H1 (cell line): ENCODE results near the gene SLC24A3. TPM values are rescaled to one million over a fixed set of nuclear protein-coding genes. Genes with fewer than 3 reads are reported as not detected.
A peak's percentile ranks its signal among the peaks of the same experiment; 100 is the strongest.

Experiments
- CTCF ChIA-PET: fragments of 300-600 bp; sonication (Branson Sonifier 250); formaldehyde crosslinking; loops from one replicate; lab custom pipeline; 2021; ENCODE audit not compliant: partially characterized antibody; lab: Charles Lee
- POLR2A ChIA-PET: fragments of 300-600 bp; sonication (Branson Sonifier 250); formaldehyde crosslinking; loops from one replicate; lab custom pipeline; 2021; ENCODE audit warnings: inconsistent platforms; ENCODE audit not compliant: partially characterized antibody; lab: Charles Lee
- DNase-seq, 2 experiments: peaks; one replicate each; pipeline versions ENCODE4 v3.0.0 to v3.0.0-alpha.2; 2010 to 2022; ENCODE audit warnings: low spot score in 2 of 2, low read depth in 1 of 2, mixed read lengths in 1 of 2
- FAIRE-seq: peaks from 2 replicates; lab custom pipeline; 2011; peaks lifted over from hg19 to GRCh38; lab: Jason Lieb, UNC
- H2AFZ ChIP-seq: 2 replicates; pipeline ENCODE4 v1.8.1; 2012; ENCODE audit warnings: low read length, inconsistent platforms
- H2AK5ac ChIP-seq: 2 replicates; pipeline ENCODE4 v1.6.1; 2013; ENCODE audit warnings: low read depth, low read length
- H2BK120ac ChIP-seq: replicated peaks from 2 replicates; pipeline ENCODE3; 2013; ENCODE audit warnings: low read depth, low read length, inconsistent platforms
- H2BK12ac ChIP-seq: 2 replicates; pipeline ENCODE4 v1.6.1; 2013; ENCODE audit warnings: low read depth, low read length
- H2BK15ac ChIP-seq: 2 replicates; pipeline ENCODE4 v1.6.1; 2013; ENCODE audit warnings: low read length
- H2BK20ac ChIP-seq: 2 replicates; pipeline ENCODE4 v1.6.1; 2013; ENCODE audit warnings: low read length
- H2BK5ac ChIP-seq: 2 replicates; pipeline ENCODE4 v1.6.1; 2013; ENCODE audit warnings: low read depth, low read length
- H3K14ac ChIP-seq: 2 replicates; pipeline ENCODE4 v1.6.1; 2013; ENCODE audit warnings: inconsistent platforms; ENCODE audit not compliant: insufficient read length
- H3K18ac ChIP-seq: 2 replicates; pipeline ENCODE4 v1.6.1; 2013; ENCODE audit warnings: low read length; ENCODE audit errors: extremely low read depth
- H3K23ac ChIP-seq: 2 replicates; pipeline ENCODE4 v1.6.1; 2013; ENCODE audit warnings: inconsistent platforms; ENCODE audit not compliant: insufficient read length
- H3K23me2 ChIP-seq: 2 replicates; pipeline ENCODE4 v1.6.1; 2013; ENCODE audit warnings: low read depth, low read length
- H3K27ac ChIP-seq: 2 replicates; pipeline ENCODE4 v1.6.1; 2011; ENCODE audit warnings: low read depth, low read length, inconsistent platforms
- H3K27me3 ChIP-seq, 4 experiments: replicated peaks in 1 of 4; 1 replicate in 1 of 4; 2 replicates in 3 of 4; pipeline versions ENCODE4 v1.6.1 to v1.8.1; 2011 to 2013; ENCODE audit warnings: low read length in 3 of 4, mild to moderate bottlenecking in 3 of 4, inconsistent platforms in 2 of 4, mixed read lengths in 2 of 4, moderate library complexity in 1 of 4; ENCODE audit not compliant: control insufficient read depth in 3 of 4, insufficient read depth in 3 of 4; ENCODE audit errors: extremely low read depth in 1 of 4
- H3K36me3 ChIP-seq, 4 experiments: 2 replicates each; pipeline versions ENCODE4 v1.6.1 to v1.8.1; 2011 to 2013; ENCODE audit warnings: mild to moderate bottlenecking in 4 of 4, low read length in 3 of 4, moderate library complexity in 2 of 4, control low read depth in 1 of 4, inconsistent platforms in 1 of 4; ENCODE audit not compliant: insufficient read depth in 4 of 4, control insufficient read depth in 2 of 4
- H3K4ac ChIP-seq: replicated peaks from 2 replicates; pipeline ENCODE3; 2013; ENCODE audit warnings: low read length, low read depth, mixed read lengths, inconsistent platforms; ENCODE audit not compliant: insufficient read length
- H3K4me1 ChIP-seq, 4 experiments: replicated peaks in 1 of 4; 1 replicate in 1 of 4; 2 replicates in 3 of 4; pipeline versions ENCODE4 v1.6.1 to v1.8.1; 2011 to 2013; ENCODE audit warnings: low read length in 3 of 4, inconsistent platforms in 2 of 4, mixed read lengths in 1 of 4; ENCODE audit not compliant: insufficient read depth in 4 of 4, control insufficient read depth in 3 of 4
- H3K4me2 ChIP-seq, 2 experiments: 2 replicates each; pipeline versions ENCODE4 v1.6.1 to v1.8.1; 2011 to 2013; ENCODE audit warnings: low read depth in 2 of 2, low read length in 2 of 2, control low read depth in 1 of 2, inconsistent platforms in 1 of 2, mild to moderate bottlenecking in 1 of 2; ENCODE audit not compliant: insufficient read depth in 1 of 2
- H3K4me3 ChIP-seq, 4 experiments: fragments of 200-600, 300-600 bp in 1 of 4; sonication (generic), shearing (Covaris generic), sonication (Bioruptor Twin) in 1 of 4; 2 replicates each; pipeline versions ENCODE4 v1.5.1 to v1.8.1; 2011 to 2016; ENCODE audit warnings: low read length in 4 of 4, low read depth in 3 of 4, control low read depth in 2 of 4, inconsistent platforms in 2 of 4, mild to moderate bottlenecking in 2 of 4, mixed read lengths in 1 of 4, moderate library complexity in 1 of 4; ENCODE audit not compliant: insufficient read depth in 2 of 4; ENCODE audit errors: extremely low read depth in 1 of 4
- H3K56ac ChIP-seq: replicated peaks from 2 replicates; pipeline ENCODE3; 2013; ENCODE audit warnings: low read depth, mild to moderate bottlenecking, mixed read lengths, low read length, inconsistent platforms; ENCODE audit not compliant: insufficient read length
- H3K79me1 ChIP-seq: 2 replicates; pipeline ENCODE4 v1.6.1; 2013; ENCODE audit warnings: low read depth, low read length, control low read depth
- H3K79me2 ChIP-seq, 2 experiments: 2 replicates each; pipeline versions ENCODE4 v1.6.1 to v1.8.1; 2012 to 2013; ENCODE audit warnings: low read length in 2 of 2, mild to moderate bottlenecking in 2 of 2, inconsistent platforms in 1 of 2; ENCODE audit not compliant: insufficient read depth in 2 of 2, control insufficient read depth in 1 of 2
- H3K9ac ChIP-seq, 4 experiments: replicated peaks in 1 of 4; 1 replicate in 1 of 4; 2 replicates in 3 of 4; pipeline versions ENCODE4 v1.6.1 to v1.8.1; 2011 to 2013; ENCODE audit warnings: low read depth in 3 of 4, low read length in 3 of 4, control low read depth in 2 of 4, mild to moderate bottlenecking in 2 of 4, moderate library complexity in 2 of 4, inconsistent platforms in 1 of 4; ENCODE audit errors: extremely low read depth in 1 of 4
- H3K9me3 ChIP-seq, 2 experiments: 2 replicates each; pipeline versions ENCODE4 v1.6.1 to v1.8.1; 2012 to 2013; ENCODE audit warnings: mild to moderate bottlenecking in 2 of 2, moderate library complexity in 2 of 2, control low read depth in 1 of 2, inconsistent platforms in 1 of 2, low read depth in 1 of 2, low read length in 1 of 2, mixed read lengths in 1 of 2; ENCODE audit not compliant: insufficient read depth in 2 of 2
- H4K20me1 ChIP-seq, 2 experiments: replicated peaks in 1 of 2; 2 replicates each; pipeline versions ENCODE3 to v1.8.1; 2011 to 2013; ENCODE audit warnings: inconsistent platforms in 2 of 2, low read length in 2 of 2, mild to moderate bottlenecking in 1 of 2; ENCODE audit not compliant: insufficient read depth in 2 of 2, control insufficient read depth in 1 of 2
- H4K5ac ChIP-seq: 2 replicates; pipeline ENCODE4 v1.6.1; 2013; ENCODE audit warnings: low read length, low read depth, mixed read lengths, inconsistent platforms; ENCODE audit not compliant: insufficient read length
- H4K8ac ChIP-seq: 2 replicates; pipeline ENCODE4 v1.8.0; 2013; ENCODE audit warnings: mild to moderate bottlenecking, moderate library complexity, low read length, inconsistent platforms; ENCODE audit not compliant: insufficient read depth; ENCODE audit errors: extremely low read depth
- H4K91ac ChIP-seq: replicated peaks from 2 replicates; pipeline ENCODE3; 2013; ENCODE audit warnings: low read length, mixed read lengths, inconsistent platforms; ENCODE audit not compliant: insufficient read length
- JUND ChIP-seq: IDR thresholded peaks from 2 replicates; pipeline ENCODE4 v1.6.1; 2011; ENCODE audit warnings: mild to moderate bottlenecking, improper control_type of control experiment, low read length
- KDM1A ChIP-seq: fragments of 200-600, 300-600 bp; sonication (generic); IDR thresholded peaks from 2 replicates; pipeline ENCODE4 v1.7.1; 2016; ENCODE audit warnings: mild to moderate bottlenecking, low read length, borderline replicate concordance
- SP2 ChIP-seq: IDR thresholded peaks from 2 replicates; pipeline ENCODE4 v1.6.1; 2012; ENCODE audit warnings: mild to moderate bottlenecking, low read length, inconsistent platforms
- WGBS, 2 experiments: shearing (Covaris generic) in 1 of 2; methylation state at CpG; one replicate each; pipeline versions ENCODE4 v1.1.6 to v1.1.7; 2013 to 2015; ENCODE audit warnings: low lambda C conversion rate in 2 of 2, mixed read lengths in 2 of 2, inconsistent platforms in 1 of 2, low coverage in 1 of 2, missing lambda C conversion rate in 1 of 2; ENCODE audit not compliant: insufficient replicate concordance in 2 of 2, insufficient coverage in 1 of 2, insufficient read length in 1 of 2; ENCODE audit errors: extremely low coverage in 1 of 2, missing lambda C conversion rate in 1 of 2; 5-methylcytosine and 5-hydroxymethylcytosine counted together
- polyA plus RNA-seq, 7 experiments: library from polyadenylated mRNA; depleted of rRNA in 3 of 7; stranded (reverse) in 5 of 7; unstranded in 2 of 7; fragments of >200 nt in 5 of 7; fragments of 200-250 nt in 2 of 7; gene quantifications; 1 replicate in 5 of 7; 2 replicates in 1 of 7; 4 replicates in 1 of 7; pipeline versions ENCODE4 v1.2.1 to v1.2.3, GENCODE V29; 2011 to 2013; ENCODE audit warnings: missing spikeins in 2 of 7, mixed read lengths in 2 of 7
- total RNA-seq: library from RNA; stranded (reverse); fragmentation: NEBNext Ultra II Directional; extraction: Animal tissue kit (Norgen Biotek cat#: 25700); gene quantifications from 2 replicates; pipeline ENCODE4 v1.2.1, GENCODE V29; 2021
- TF ChIP-seq, protein P1 (sequence below): IDR thresholded peaks from 2 replicates; pipeline ENCODE4 v1.6.1; 2011; ENCODE audit warnings: low read depth, mild to moderate bottlenecking, low read length; ENCODE audit not compliant: insufficient read depth

Gene SLC24A3
- total and polyA plus RNA-seq, 2 of the 8 experiments (the other 6 are each of a cell fraction or from before 2014, with no cell fraction given), result 4.5 to 6.3 TPM

DNA sequence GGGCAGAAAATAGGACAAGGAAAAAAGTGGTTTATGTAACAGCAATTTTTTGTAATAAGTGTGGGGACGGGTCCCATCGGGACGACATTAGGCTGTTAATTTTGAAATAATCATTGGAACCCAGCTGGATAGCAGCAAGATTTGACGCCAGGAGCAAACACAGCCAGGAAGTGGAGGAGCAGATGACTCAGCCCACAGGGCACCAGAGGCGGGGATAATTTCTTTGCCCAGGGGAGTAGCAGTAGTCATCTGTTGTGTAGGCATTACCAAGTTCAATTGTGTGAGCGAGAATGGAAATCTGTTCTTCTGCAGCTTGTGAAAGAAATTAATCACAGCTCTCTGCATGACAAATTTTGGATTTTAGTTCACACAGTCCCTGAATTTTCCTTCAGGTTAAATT, 523.0 kb downstream of the SLC24A3 start:
- FAIRE-seq, result no peak
- H4K91ac ChIP-seq, result no peak overlapping the region

More for the DNA sequence above, 523.0 kb downstream of the SLC24A3 start:
- H2AK5ac ChIP-seq, result no peak overlapping the region
- TF ChIP-seq SP2 (no peak), KDM1A (no peak), JUND (0 out of 2 replicates have a peak, but pooled peaks have one; percentile 18)
- TF ChIP-seq, protein P1, sequence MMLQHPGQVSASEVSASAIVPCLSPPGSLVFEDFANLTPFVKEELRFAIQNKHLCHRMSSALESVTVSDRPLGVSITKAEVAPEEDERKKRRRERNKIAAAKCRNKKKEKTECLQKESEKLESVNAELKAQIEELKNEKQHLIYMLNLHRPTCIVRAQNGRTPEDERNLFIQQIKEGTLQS, result no peak
- no peak overlapping the region for H3K4ac ChIP-seq
- no peak overlapping the region for H3K56ac ChIP-seq
- 0 out of 2 replicates have a peak overlapping the region, but pooled peaks have one; percentile 51 for H2AFZ ChIP-seq
- no peaks in the 10 kb centered on the region for H3K79me2 ChIP-seq
- no peak overlapping the region for H2BK5ac ChIP-seq
- POLR2A ChIA-PET, result no interaction called here
- no peak overlapping the region for H3K27ac ChIP-seq
- DNase-seq, result no peak
- H4K8ac ChIP-seq, result no peak overlapping the region
- H2BK15ac ChIP-seq, result no peak overlapping the region
- no peaks in the 10 kb centered on the region for H3K9me3 ChIP-seq
- H3K4me1 ChIP-seq, result no peaks in the 10 kb centered on the region
- no peak overlapping the region for H4K5ac ChIP-seq
- H3K9ac ChIP-seq, result no peak overlapping the region
- no peak overlapping the region for H3K4me2 ChIP-seq
- H3K36me3 ChIP-seq, result no peaks in the 10 kb centered on the region
- no peak overlapping the region for H2BK12ac ChIP-seq
- no peaks in the 10 kb centered on the region for H3K27me3 ChIP-seq
- no peak overlapping the region for H2BK120ac ChIP-seq
- H3K4me3 ChIP-seq, result no peak overlapping the region
- no peak overlapping the region for H3K18ac ChIP-seq
- H2BK20ac ChIP-seq, result no peak overlapping the region
- H3K14ac ChIP-seq, result no peak overlapping the region
- H4K20me1 ChIP-seq, result no peaks in the 10 kb centered on the region
- no peak overlapping the region for H3K23ac ChIP-seq
- H3K79me1 ChIP-seq, result no peaks in the 10 kb centered on the region
- H3K23me2 ChIP-seq, result no peaks in the 10 kb centered on the region
- CTCF ChIA-PET, result interaction anchor here (0.6 kb wide), 1 partner anchor 12 kb away, joined by 4 read pairs; no protein-coding TSS in a partner anchor
- WGBS, 2 experiments, result 76% methylated on average over 6 of the region's 6 CpGs; no CpG with 5 or more reads in 1 of the 2 experiments
